Measurements from ENCODE around the gene ABHD13.
"Not testable (repeated sequence)": the region's sequence is repeated elsewhere in the genome, so short reads cannot be mapped to it uniquely, and the experiment has no call there.

ABHD13 gene

GRCh38 chr13:108218044-108218974, at the start of gene ABHD13:
ABHD13 (plus strand) TSS chr13:108218392; CDS start chr13:108229219, 10,827 bp downstream.
- peak; percentile 91 for DNase-seq (ENCODE audit: low read depth)

DNA sequence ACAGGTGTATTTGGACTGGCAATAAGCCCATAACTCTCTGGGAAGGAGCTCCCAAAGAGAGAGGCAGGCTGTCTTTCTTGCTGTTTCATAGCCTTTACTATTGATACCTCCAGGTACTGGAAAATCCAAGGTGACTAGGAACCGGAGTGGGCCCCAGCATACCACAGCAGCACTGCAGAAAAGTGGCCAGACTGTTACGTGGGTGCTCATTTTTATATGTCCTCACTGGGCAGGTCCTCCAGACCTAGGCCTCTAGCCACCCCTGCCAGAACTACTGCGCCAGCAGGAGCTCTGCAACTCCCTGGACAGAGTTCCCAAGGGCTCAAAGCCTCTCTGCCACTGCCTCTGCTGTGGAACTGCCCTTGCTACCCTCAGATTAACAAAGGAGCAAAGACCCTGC, 49.3 kb upstream of the ABHD13 start:
- DNase-seq (ENCODE audit: low read depth), result no peak

GRCh38 chr13:108176685-108177274, 41.4 kb upstream of the ABHD13 start:
- peak; percentile 45 for DNase-seq (ENCODE audit: low read depth)

GRCh38 chr13:108178078-108178477, 40.1 kb upstream of the ABHD13 start:
- no peak for DNase-seq (ENCODE audit: low read depth)

GRCh38 chr13:108182652-108183051, 35.5 kb upstream of the ABHD13 start:
- DNase-seq (ENCODE audit: low read depth), result no peak

GRCh38 chr13:108185223-108185622, 33.0 kb upstream of the ABHD13 start:
- no peak for DNase-seq (ENCODE audit: low read depth)

GRCh38 chr13:108188260-108188659, 29.9 kb upstream of the ABHD13 start:
- no peak for DNase-seq (ENCODE audit: low read depth)

DNA sequence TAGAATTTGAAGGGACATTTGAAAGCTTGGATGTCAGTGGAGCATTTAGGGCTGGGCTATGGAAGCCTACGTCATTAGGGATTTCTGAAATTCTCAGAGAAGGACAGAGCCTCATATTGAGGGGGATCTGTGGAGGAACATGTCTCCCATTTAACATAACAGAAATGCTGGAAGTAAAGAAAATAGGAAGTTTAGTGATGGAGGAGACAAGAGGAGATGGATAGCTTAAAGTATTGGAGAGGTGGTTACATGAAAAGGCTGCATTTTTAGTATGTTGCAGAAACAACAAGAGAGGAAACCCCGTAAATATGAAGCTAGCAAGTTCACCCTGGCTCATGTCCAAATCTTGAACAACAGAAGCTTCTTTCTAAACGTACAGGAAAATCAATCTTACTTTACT, 27.3 kb upstream of the ABHD13 start:
- no peak for DNase-seq (ENCODE audit: low read depth)

GRCh38 chr13:108193806-108194205, 24.4 kb upstream of the ABHD13 start:
- DNase-seq (ENCODE audit: low read depth), result no peak

DNA sequence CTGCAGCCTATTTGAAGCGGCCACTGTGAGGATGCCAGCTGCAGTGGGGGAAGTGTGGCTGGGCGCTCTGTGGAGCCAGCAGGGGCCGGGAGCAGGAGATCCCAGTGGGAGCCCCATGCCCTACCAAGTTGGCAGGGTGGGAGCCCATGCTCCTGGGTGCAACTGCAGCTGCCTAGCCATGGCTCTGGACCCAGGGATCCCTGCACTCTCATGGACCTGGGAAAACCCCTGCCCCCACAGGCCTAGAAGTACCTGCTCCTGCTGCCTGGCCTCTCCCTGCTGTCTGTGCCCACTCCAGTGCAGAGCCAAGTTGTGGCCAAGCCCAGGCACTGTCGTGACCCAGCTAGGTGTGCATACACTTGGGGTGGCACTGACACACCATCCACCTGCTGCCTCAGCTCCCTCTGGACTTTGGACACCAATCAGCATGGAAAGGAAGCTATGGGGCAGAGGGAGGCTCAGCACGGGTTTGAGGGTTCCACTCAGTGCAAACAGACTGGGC, 23.7 kb upstream of the ABHD13 start:
- DNase-seq (ENCODE audit: low read depth), result no peak

DNA sequence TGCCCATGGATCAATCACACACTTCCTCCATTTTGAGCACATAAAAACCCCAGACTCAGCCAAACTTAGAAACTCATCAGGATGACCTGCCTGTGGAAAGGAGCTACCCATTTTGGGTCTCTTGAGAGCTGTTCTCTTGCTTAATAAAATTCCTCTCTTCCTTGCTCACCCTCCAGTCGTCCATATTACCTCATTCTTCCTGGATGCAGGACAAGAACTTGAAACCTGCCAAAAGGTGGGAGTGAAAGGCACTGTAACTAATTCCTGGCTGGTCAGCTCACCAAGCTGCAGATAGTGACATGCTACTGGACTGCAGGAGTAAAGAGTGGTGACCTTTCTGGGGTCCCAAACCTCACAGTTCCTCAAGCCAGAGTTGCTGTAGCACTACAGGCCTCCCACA, 23.0 kb upstream of the ABHD13 start:
- no peak for DNase-seq (ENCODE audit: low read depth)

- no peak for DNase-seq (ENCODE audit: low read depth)
Observed at GRCh38 chr13:108195861-108196260, 22.3 kb upstream of the ABHD13 start.

DNA sequence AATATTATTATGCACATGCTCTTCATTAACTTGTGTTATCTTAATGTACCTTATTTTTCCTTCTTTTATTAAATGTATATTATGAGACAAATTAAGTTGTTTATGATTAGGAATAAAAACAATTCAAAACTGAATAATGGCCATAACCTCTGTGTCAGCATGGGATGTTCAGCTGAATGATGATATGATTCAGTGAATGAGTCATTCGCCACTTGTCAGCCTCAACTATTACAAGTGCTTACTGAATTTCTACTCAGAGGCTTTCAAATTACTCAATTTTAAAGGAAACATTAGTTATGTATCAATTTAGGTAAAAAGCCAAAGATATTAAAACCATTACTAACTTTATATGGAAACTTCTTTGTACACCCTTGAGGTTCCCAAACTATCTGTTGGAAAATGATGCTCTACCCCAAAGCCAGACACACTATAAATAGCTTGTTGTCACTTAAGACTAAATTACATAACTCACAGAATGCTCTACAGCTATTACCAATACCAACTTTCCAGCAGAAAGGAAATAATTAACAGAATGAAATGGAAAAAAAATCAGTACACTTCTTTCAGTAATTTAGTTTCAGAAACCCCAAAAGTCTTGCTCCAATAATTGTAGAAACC, 17.3 kb upstream of the ABHD13 start:
- peak; percentile 60 for DNase-seq (ENCODE audit: low read depth)

GRCh38 chr13:108210551-108210950, 7.6 kb upstream of the ABHD13 start:
- no peak for DNase-seq (ENCODE audit: low read depth)

DNA sequence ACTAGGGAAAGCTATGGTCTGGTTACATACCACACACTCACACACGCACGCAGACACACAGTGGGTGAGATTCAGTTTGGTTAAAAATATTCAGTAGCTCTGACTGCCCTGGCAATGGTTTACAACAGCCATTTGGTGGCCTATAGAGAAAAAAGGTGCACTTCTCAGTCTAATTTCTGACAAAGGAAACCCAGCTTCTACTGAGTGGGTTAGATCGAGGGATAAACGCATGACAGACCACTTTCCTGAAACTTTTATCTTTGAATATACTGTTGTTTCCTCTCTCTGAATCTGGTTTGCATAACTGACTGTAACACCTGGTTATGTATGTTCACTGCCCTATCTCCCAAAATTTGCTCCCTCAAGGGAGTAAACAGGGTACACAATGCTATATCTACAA, 5.3 kb upstream of the ABHD13 start:
- DNase-seq (ENCODE audit: low read depth), result no peak

GRCh38 chr13:108213946-108214345, 4.2 kb upstream of the ABHD13 start:
- DNase-seq (ENCODE audit: low read depth), result peak; percentile 64

- peak; percentile 24 for DNase-seq (ENCODE audit: low read depth)
Observed at GRCh38 chr13:108214441-108215271, 3.5 kb upstream of the ABHD13 start.

DNA sequence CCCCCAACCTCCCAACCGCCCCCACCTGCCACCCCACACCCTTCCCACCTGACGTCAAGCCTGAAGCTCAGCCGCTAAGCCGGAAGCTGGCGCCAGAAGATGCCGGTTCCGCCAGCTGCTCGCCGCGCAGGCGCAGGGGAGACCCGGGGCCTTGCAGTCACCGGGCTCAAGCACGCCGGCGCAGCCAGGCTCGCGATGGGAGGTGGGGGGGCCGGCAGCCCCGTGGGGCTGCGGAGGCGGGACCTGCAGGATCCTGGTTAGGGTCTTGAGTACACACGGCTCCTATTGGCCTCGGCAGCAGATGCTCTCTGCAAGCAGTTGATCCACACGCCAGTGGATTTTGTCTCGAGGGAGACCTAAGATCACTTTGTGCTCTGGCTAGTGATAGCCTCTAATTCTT, 2.8 kb upstream of the ABHD13 start, which contains the start of gene LIG4:
Gene LIG4 (minus strand): TSS at position 101 of the 400 bp plus-strand sequence. CDS start 4,268 bp downstream, outside the sequence.
- peak; percentile 91 for DNase-seq (ENCODE audit: low read depth)

DNA sequence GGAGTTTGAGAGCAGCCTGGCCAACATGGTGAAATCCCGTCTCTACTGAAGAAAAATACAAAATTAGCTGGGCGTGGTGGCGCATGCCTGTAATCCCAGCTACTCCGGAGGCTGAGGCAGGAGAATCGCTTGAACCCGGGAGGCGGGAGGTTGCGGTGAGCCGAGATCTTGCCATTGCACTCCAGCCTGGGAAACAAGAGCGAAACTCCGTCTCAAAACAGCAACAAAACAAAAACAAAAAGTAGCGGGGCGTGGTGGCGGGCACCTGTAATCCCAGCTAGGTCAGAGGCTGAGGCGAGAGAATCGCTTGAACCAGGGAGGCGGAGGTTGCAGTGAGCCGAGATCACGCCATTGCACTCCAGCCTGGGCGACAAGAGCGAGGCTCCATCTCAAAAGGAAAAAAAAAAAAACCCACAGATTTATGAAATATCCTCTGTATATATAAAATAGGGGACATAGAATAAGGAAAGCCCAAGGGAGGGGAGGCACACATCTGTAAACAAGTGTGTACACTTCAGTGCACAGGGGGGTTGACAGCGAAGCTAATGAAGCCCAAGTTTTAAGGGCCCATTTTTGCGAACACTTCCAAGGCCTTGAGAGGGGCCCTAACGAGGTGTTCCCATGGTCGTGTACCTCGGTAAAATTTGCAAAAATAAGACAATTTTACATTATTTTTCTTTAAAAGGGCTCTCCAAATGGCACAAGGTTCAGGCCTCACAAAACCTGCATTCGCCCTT, 717 bp upstream of the ABHD13 start:
- not testable (repeated sequence) for DNase-seq (ENCODE audit: low read depth)

DNA sequence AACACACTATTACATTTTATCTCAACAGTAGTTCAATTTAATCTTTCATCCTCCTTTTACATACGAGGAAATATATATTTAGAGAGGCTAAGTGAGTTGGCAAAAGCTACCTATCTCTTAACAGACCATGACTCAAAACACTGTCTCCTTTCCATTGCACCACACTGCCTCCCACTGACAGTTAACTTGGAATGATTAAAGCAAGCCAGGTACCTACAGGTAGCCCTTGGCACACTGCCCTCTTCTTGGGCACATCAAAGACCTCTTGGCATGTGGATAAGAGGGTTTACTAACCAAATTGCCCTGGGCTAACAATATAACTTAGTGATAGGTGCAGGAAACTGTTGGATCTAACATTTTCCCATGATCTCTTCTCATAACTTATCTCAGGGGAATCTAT, 1.8 kb downstream of the ABHD13 start:
- no peak for DNase-seq (ENCODE audit: low read depth)

All from ELR (cell line).